HepG2 (cell line): ENCODE data around the gene PCGF3. TPM values are rescaled to one million over a fixed set of nuclear protein-coding genes. Genes with fewer than 3 reads are reported as not detected.

Experiments used
- ADNP ChIP-seq: sonication (generic); formaldehyde crosslinking; IDR thresholded peaks from 2 replicates; pipeline ENCODE4 v1.4.0; 2020; ENCODE audit warnings: missing genetic modification reagents
- ATF6 ChIP-seq: sonication (generic); formaldehyde crosslinking; conservative IDR thresholded peaks from 2 replicates; pipeline ENCODE4 v1.4.0; 2020; ENCODE audit warnings: missing genetic modification reagents
- FOXP1 ChIP-seq, 2 experiments: fragments of 450-650 bp in 1 of 2; IDR thresholded peaks; 2 replicates each; pipeline ENCODE4 v1.6.1; 2017 to 2018; ENCODE audit warnings: antibody characterized with exemption in 1 of 2
- GABPB1 ChIP-seq: IDR thresholded peaks from 2 replicates; pipeline ENCODE4 v1.6.1; 2016; ENCODE audit warnings: mild to moderate bottlenecking, missing genetic modification reagents, moderate library complexity, missing compliant biosample characterization
- KDM3A ChIP-seq: IDR thresholded peaks from 2 replicates; pipeline ENCODE4 v1.6.1; 2018; ENCODE audit warnings: low read depth, missing compliant biosample characterization
- KDM4B ChIP-seq: sonication (generic); formaldehyde crosslinking; IDR thresholded peaks from 2 replicates; pipeline ENCODE4 v1.4.0; 2020; ENCODE audit warnings: missing genetic modification reagents
- MAX ChIP-seq: IDR thresholded peaks from 2 replicates; pipeline ENCODE4 v1.6.1; 2012; ENCODE audit warnings: inconsistent platforms
- MED8 ChIP-seq: sonication (generic); formaldehyde crosslinking; IDR thresholded peaks from 2 replicates; pipeline ENCODE4 v1.8.1; 2023; ENCODE audit warnings: mild to moderate bottlenecking, missing genetic modification reagents; ENCODE audit not compliant: insufficient replicate concordance
- MNT ChIP-seq: fragments of 450-650 bp; IDR thresholded peaks from 2 replicates; pipeline ENCODE4 v1.6.1; 2016
- MXD4 ChIP-seq: IDR thresholded peaks from 2 replicates; pipeline ENCODE4 v1.6.1; 2016; ENCODE audit warnings: mild to moderate bottlenecking, missing biosample characterization, missing genetic modification reagents
- NRL ChIP-seq: sonication (generic); formaldehyde crosslinking; IDR thresholded peaks from 2 replicates; pipeline ENCODE4 v1.5.0; 2020; ENCODE audit warnings: missing genetic modification reagents, mild to moderate bottlenecking, moderate library complexity, borderline replicate concordance
- PHF21A ChIP-seq: sonication (generic); formaldehyde crosslinking; IDR thresholded peaks from 2 replicates; pipeline ENCODE4 v1.5.0; 2020; ENCODE audit warnings: mild to moderate bottlenecking, missing genetic modification reagents
- SMARCC2 ChIP-seq: fragments of 450-650 bp; IDR thresholded peaks from 2 replicates; pipeline ENCODE4 v1.6.1; 2017; ENCODE audit warnings: antibody characterized with exemption, mild to moderate bottlenecking
- STAT5B ChIP-seq: sonication (generic); formaldehyde crosslinking; IDR thresholded peaks from 2 replicates; pipeline ENCODE4 v1.4.0; 2020; ENCODE audit warnings: missing genetic modification reagents
- TCF12 ChIP-seq, 2 experiments: fragments of 450-650 bp in 1 of 2; sonication (generic) in 1 of 2; formaldehyde crosslinking in 1 of 2; IDR thresholded peaks; 2 replicates each; pipeline versions ENCODE4 v1.6.1 to v1.8.0; 2017 to 2022; ENCODE audit warnings: antibody characterized with exemption in 1 of 2, mild to moderate bottlenecking in 1 of 2, missing genetic modification reagents in 1 of 2, moderate library complexity in 1 of 2
- TRIM22 ChIP-seq: fragments of 450-650 bp; IDR thresholded peaks from 2 replicates; pipeline ENCODE4 v1.6.1; 2017
- ZBTB2 ChIP-seq: sonication (generic); formaldehyde crosslinking; IDR thresholded peaks from 2 replicates; pipeline ENCODE4 v1.8.0; 2022; ENCODE audit warnings: low read depth, missing genetic modification reagents
- ZNF207 ChIP-seq: fragments of 450-650 bp; IDR thresholded peaks from 2 replicates; pipeline ENCODE4 v1.6.1; 2016; ENCODE audit warnings: antibody characterized with exemption, borderline replicate concordance
- ZNF569 ChIP-seq: sonication (generic); formaldehyde crosslinking; IDR thresholded peaks from 2 replicates; pipeline ENCODE4 v1.5.0; 2020; ENCODE audit warnings: mild to moderate bottlenecking, missing genetic modification reagents, moderate library complexity, borderline replicate concordance
- ZNF639 ChIP-seq: conservative IDR thresholded peaks from 2 replicates; pipeline ENCODE4 v1.6.1; 2018; ENCODE audit warnings: missing genetic modification reagents
- ZNF777 ChIP-seq: sonication (generic); formaldehyde crosslinking; IDR thresholded peaks from 2 replicates; pipeline ENCODE4 v1.4.0; 2020; ENCODE audit warnings: missing genetic modification reagents
- polyA plus RNA-seq, 8 experiments: library from polyadenylated mRNA; depleted of rRNA in 3 of 8; stranded (reverse) in 7 of 8; unstranded in 1 of 8; fragments of >200 nt; fragmentation: Illumina TruSeq in 4 of 8; extraction: Trizol in 4 of 8; gene quantifications; 2 replicates each; pipeline versions ENCODE4 v1.2.1 to v1.2.3, GENCODE V29; 2011 to 2016; ENCODE audit warnings: low read depth in 4 of 8, missing spikeins in 1 of 8, mixed read lengths in 1 of 8; ENCODE audit not compliant: insufficient read depth in 1 of 8
- total RNA-seq, 5 experiments: library from RNA; depleted of rRNA; stranded (reverse); fragments of >200 nt; fragmentation: Illumina TruSeq; extraction: Trizol; gene quantifications; 2 replicates each; pipeline ENCODE4 v1.2.3, GENCODE V29; 2016; ENCODE audit warnings: low read depth in 1 of 5

Gene PCGF3
- total and polyA plus RNA-seq, 2 of the 13 experiments (the other 11 are each of a cell fraction or from before 2014, with no cell fraction given): 28.6 to 66.2 TPM

- TF ChIP-seq ADNP (CRISPR knock-in tag) (no peak), ATF6 (no peak), ZNF777 (CRISPR knock-in tag) (peak; percentile 66), PHF21A (CRISPR knock-in tag) (peak; percentile 91), NRL (CRISPR knock-in tag) (peak; percentile 15; the same call in 1 of the 2 replicates), MED8 (CRISPR knock-in tag) (no peak), ZBTB2 (CRISPR knock-in tag) (no peak), SMARCC2 (no peak), FOXP1 (IDR thresholded peaks at IDR 0.05) (no peak), FOXP1 (CRISPR knock-in tag; IDR thresholded peaks at IDR 0.05) (no peak), ZNF207 (no peak), MAX (no peak), KDM3A (CRISPR knock-in tag) (peak; percentile 66; the same call in 1 of the 2 replicates), KDM4B (no peak; the same call in 1 of the 2 replicates), ZNF639 (CRISPR knock-in tag) (no peak; the same call in 1 of the 2 replicates), MXD4 (0 out of 2 replicates have a peak, but pooled peaks have one; percentile 70), TCF12 (IDR thresholded peaks at IDR 0.05) (no peak), TCF12 (CRISPR knock-in tag; IDR thresholded peaks at IDR 0.05) (peak; percentile 70; the same call in 1 of the 2 replicates), GABPB1 (peak; percentile 60), MNT (no peak), ZNF569 (CRISPR knock-in tag) (no peak), TRIM22 (no peak), STAT5B (no peak)
Measured at GRCh38 chr4:687048-687970, 18.3 kb upstream of the PCGF3 start (continued).
